ENCODE measurements around the gene ATP13A3.
A peak's percentile ranks its signal among the peaks of the same experiment; 100 is the strongest.
"Not testable (repeated sequence)": the region's sequence is repeated elsewhere in the genome, so short reads cannot be mapped to it uniquely, and the experiment has no call there.

- TF ChIP-seq RXRA (IDR thresholded peaks at IDR 0.05); CTCF (IDR thresholded peaks at IDR 0.05; ENCODE audit: low read depth, low read length, missing input control); ZBTB33 (IDR thresholded peaks at IDR 0.05); GABPA (IDR thresholded peaks at IDR 0.05 in 1 of 2, conservative IDR thresholded peaks at IDR 0.05 in 1 of 2); TAF1 (conservative IDR thresholded peaks at IDR 0.05); REST (IDR thresholded peaks at IDR 0.05); FOXA1 (IDR thresholded peaks at IDR 0.05): not testable (repeated sequence)
- peak; percentile 14 to 56 for TF ChIP-seq RAD21 (IDR thresholded peaks at IDR 0.05)
Observed at GRCh38 chr3:194520201-194520600, 33.4 kb upstream of the ATP13A3 start.
